Dendritic cell treated with granulocyte-macrophage colony-stimulating factor and Interleukin-4, amounts not matched to agents 40 ng/mL and 50 ng/mL, for 4 days (primary cell): ENCODE measurements around the gene SMURF2.
A peak's percentile ranks its signal among the peaks of the same experiment; 100 is the strongest.
"Not testable (repeated sequence)": the region's sequence is repeated elsewhere in the genome, so short reads cannot be mapped to it uniquely, and the experiment has no call there.

Source experiments
- H3K27ac Mint-ChIP-seq: one replicate; pipeline ENCODE4 v1.8.0; 2022; ENCODE audit warnings: mild to moderate bottlenecking, mixed read lengths
- H3K27me3 Mint-ChIP-seq: one replicate; pipeline ENCODE4 v1.8.0; 2022; ENCODE audit warnings: mild to moderate bottlenecking, mixed read lengths
- H3K36me3 Mint-ChIP-seq: one replicate; pipeline ENCODE4 v1.8.0; 2022; ENCODE audit warnings: low read depth, mixed read lengths
- H3K4me1 Mint-ChIP-seq: one replicate; pipeline ENCODE4 v1.8.0; 2022; ENCODE audit warnings: low read depth, mixed read lengths
- H3K4me3 Mint-ChIP-seq: one replicate; pipeline ENCODE4 v1.8.0; 2022; ENCODE audit warnings: mild to moderate bottlenecking, moderate library complexity, mixed read lengths
- H3K9me3 Mint-ChIP-seq: one replicate; pipeline ENCODE4 v1.8.0; 2022; ENCODE audit warnings: mixed read lengths
- intact Hi-C: fragments of 100-400 bp; cut with micrococcal nuclease; formaldehyde crosslinking; loops from one replicate; pipeline ENCODE4 v1.15.0; 2022

Gene SMURF2

DNA sequence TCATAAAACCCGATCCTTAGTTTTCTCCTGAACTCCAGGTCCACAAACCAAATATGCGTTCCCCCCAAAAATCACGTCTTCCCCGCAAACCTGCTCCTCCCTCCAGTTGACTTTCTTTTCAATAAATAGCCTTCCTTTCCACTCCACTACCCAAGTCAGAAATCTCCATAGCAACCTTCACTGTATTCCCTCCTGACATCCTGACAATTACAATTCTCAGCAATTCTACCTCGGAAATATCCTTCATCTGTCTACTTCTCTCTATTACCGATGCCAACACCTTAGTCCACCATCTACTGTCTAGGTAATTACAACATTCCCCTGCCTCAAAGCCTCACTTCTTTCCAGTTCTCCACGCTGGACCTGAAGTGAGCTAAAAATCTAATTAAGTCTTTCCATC, 50.7 kb downstream of the SMURF2 start:
- H3K4me1 Mint-ChIP-seq: peaks cover 35% of the 10 kb centered on the region
- H3K27me3 Mint-ChIP-seq: no peaks in the 10 kb centered on the region
- intact Hi-C loops: no loop called here
- no peaks in the 10 kb centered on the region for H3K36me3 Mint-ChIP-seq
- H3K4me3 Mint-ChIP-seq: no peak overlapping the region
- H3K27ac Mint-ChIP-seq: no peak overlapping the region
- no peaks in the 10 kb centered on the region for H3K9me3 Mint-ChIP-seq

DNA sequence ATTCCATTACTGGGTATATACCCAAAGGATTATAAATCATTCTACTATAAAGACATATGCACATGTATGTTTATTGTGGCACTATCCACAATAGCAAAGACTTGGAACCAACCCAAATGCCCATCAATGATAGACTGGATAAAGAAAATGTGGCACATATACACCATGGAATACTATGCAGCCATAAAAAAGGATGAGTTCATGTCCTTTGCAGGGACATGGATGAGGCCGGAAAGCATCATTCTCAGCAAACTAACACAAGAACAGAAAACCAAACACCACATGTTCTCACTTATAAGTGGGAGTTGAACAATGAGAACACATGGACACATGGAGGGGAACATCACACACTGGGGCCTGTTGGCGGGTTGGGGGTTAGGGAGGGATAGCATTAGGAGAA, 51.9 kb downstream of the SMURF2 start:
- H3K27ac Mint-ChIP-seq, H3K4me3 Mint-ChIP-seq, H3K27me3 Mint-ChIP-seq, H3K36me3 Mint-ChIP-seq, H3K9me3 Mint-ChIP-seq, intact Hi-C loops: not testable (repeated sequence)
- H3K4me1 Mint-ChIP-seq: peaks cover 34% of the 10 kb centered on the region

DNA sequence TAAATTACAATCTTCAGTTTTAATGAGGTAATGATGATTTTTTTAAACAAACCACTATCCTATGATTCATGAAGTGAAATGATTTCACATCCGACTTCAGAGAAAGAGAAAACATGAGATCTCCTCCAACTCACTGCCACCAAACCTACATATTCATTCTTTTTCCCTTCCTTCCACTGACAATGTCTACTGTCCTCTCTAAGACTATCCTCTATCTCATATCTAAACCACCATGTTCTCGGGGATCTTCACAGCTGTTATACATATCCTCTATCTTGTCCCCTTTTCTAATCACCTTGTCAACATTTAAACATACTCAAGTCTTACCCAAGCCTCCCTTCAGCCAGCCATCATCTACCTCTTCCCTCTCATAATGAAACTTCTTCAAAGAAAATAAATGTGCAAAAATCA, 53.5 kb downstream of the SMURF2 start:
- H3K27ac Mint-ChIP-seq: peak overlapping the region; percentile 24
- H3K4me3 Mint-ChIP-seq: no peak overlapping the region
- peaks cover 23% of the 10 kb centered on the region for H3K4me1 Mint-ChIP-seq
- no peaks in the 10 kb centered on the region for H3K9me3 Mint-ChIP-seq
- H3K27me3 Mint-ChIP-seq: no peaks in the 10 kb centered on the region
- intact Hi-C loops: no loop called here
- no peaks in the 10 kb centered on the region for H3K36me3 Mint-ChIP-seq

DNA sequence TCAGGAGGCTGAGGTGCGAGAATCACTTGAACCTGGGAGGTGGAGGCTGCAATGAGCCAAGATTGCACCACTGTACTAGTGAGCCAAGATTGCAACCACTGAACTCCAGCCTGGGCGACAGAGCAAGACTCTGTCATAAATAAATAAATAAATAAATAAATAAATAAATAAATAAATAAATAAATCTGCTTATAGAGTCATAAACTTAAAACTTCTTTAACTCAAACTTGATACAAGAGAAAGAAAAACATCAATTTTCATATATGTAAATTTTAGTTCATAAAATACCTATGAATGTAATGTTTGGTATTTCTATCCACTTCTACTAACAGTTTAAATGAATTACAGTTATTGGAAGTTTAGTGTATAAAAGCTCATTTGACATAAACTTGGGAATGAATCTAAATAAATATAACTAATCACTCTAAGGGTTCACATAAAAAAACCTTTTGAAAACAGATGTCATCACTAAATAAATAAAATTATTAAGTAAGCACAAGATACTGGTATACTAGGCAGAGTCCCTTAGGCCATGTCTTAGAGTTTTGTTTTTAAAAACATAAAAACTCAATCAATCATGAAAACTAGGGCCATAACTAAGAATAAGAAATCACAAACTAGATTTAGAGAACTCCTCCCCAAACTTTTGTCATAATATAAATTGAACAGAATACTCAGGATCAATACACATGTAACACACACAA, 54.1 kb downstream of the SMURF2 start:
- H3K9me3 Mint-ChIP-seq: no peaks in the 10 kb centered on the region
- H3K36me3 Mint-ChIP-seq: no peaks in the 10 kb centered on the region
- H3K27ac Mint-ChIP-seq: peak overlapping the region; percentile 24
- intact Hi-C loops: no loop called here
- no peak overlapping the region for H3K4me3 Mint-ChIP-seq
- peaks cover 18% of the 10 kb centered on the region for H3K4me1 Mint-ChIP-seq
- no peaks in the 10 kb centered on the region for H3K27me3 Mint-ChIP-seq

DNA sequence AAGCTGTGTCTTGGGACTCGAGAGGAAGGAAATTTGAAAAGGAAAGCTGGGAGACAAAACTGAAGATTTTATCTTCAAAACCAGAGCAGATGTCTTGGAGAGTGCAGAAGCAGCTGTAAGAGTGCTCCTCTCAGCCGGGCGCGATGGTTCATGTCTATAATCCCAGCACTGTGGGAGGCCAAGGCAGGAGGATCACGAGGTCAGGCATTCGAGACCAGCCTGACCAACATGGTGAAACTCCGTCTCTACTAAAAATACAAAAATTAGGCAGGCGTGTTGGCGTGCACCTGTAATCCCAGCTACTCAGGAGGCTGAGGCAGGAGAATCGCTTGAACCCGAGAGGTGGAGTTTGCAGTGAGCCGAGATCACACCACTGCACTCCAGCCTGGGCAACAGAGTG, 57.6 kb downstream of the SMURF2 start:
- intact Hi-C loops: loop anchor here (5.0 kb wide), 1 partner anchor 33 kb away; no protein-coding TSS in a partner anchor
- peaks cover 19% of the 10 kb centered on the region for H3K4me1 Mint-ChIP-seq
- not testable (repeated sequence) for H3K27ac Mint-ChIP-seq, H3K36me3 Mint-ChIP-seq, H3K4me3 Mint-ChIP-seq, H3K9me3 Mint-ChIP-seq, H3K27me3 Mint-ChIP-seq

DNA sequence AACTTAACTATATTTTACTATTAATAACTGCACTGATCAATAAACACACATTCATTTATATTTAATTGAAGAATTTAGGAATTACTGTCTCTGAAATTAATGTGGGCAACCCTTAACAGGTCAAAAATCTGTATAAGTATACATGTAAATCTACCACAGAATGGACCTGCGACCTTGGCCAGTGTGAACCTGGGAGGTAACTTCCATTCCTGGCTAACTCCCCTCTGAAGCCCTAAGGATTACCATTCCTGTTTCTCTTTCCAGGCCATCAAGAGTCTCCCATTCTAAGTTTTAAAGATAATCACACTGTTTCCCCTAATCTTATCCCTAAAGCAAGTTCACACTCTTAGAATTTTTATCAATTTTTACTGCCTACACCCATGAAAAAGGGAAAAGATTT, 58.1 kb downstream of the SMURF2 start:
- intact Hi-C loops: loop anchor here (5.0 kb wide), 1 partner anchor 33 kb away; no protein-coding TSS in a partner anchor

DNA sequence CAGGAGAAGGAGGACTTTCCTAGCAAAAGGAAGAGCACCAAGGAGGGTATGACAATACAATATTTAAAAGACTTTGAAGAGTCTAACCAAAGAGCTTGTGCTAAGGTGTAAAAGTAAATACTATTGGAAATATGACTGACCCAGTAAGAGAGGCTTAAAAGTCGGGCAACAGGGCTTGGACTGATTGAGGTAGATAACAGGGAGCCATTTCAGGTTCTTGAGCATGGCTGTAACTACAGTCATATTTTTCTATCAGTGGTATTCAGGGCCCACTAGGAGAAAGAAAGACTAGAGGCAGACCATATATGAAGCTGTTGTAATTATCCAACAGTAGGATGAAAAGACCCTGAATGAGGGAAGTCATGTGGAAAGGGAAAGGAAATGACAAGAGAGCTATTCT, 62.3 kb downstream of the SMURF2 start:
- intact Hi-C loops: loop anchor here (5.0 to 10.0 kb wide), 2 partner anchors 37 to 85 kb away; no protein-coding TSS in a partner anchor
- no peak overlapping the region for H3K4me3 Mint-ChIP-seq
- no peaks in the 10 kb centered on the region for H3K27me3 Mint-ChIP-seq
- H3K4me1 Mint-ChIP-seq: peaks cover 28% of the 10 kb centered on the region
- peaks cover 15% of the 10 kb centered on the region for H3K36me3 Mint-ChIP-seq
- H3K9me3 Mint-ChIP-seq: no peaks in the 10 kb centered on the region
- H3K27ac Mint-ChIP-seq: peak overlapping the region; percentile 45

More for the DNA sequence above, 58.1 kb downstream of the SMURF2 start:
- Mint-ChIP-seq H3K4me3 (no peak overlapping the region), H3K27ac (no peak overlapping the region), H3K36me3 (no peaks in the 10 kb centered on the region), H3K9me3 (no peaks in the 10 kb centered on the region), H3K4me1 (peaks cover 24% of the 10 kb centered on the region), H3K27me3 (no peaks in the 10 kb centered on the region)

DNA sequence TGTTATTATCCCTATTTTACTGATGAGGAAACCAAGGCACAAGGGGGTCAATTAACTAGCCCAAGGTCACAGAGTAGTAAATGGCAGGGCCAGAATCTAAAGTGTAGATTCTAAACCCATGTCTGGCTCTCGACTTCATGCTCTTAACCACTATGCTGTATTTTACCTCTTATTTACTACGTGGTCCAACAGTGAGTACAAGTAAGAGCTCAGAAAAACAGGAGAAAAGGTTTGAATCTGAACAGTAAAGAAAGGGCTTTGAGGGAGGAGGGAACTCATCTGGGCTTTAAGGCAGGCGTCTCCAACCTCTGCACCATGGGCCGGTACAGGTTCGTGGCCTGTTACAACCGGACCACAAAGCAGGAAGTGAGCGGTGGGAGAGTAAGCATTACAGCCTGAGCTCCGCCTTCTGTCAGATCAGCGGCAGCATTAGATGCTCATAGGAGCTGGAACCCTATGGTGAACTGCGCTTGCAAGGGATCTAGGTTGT, 62.9 kb downstream of the SMURF2 start:
- Mint-ChIP-seq H3K4me1 (peaks cover 23% of the 10 kb centered on the region), H3K27ac (peak overlapping the region; percentile 45), H3K9me3 (no peaks in the 10 kb centered on the region), H3K27me3 (no peaks in the 10 kb centered on the region), H3K4me3 (peak overlapping the region; percentile 23), H3K36me3 (peaks cover 20% of the 10 kb centered on the region)
- intact Hi-C loops: loop anchor here (10.0 kb wide), 1 partner anchor 84 kb away; no protein-coding TSS in a partner anchor

DNA sequence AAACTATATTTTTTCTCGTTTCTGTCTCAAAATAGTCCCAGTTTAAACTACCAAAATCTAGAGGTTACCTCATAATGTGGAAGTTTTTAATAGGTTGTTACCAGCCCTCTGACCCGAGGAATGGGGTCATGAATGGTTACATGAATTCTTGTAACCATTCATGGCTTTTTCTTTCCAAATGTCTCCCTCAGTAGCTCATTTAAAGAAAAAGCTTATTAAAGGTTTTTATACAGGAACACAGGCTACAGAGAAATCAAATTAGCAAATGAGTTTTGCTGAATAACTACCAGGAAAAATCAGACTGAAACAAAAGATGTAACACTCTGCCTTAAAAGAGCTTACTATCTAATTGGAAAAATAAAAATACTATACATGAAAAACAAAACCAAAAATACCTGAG, 63.4 kb downstream of the SMURF2 start:
- Mint-ChIP-seq H3K9me3 (no peaks in the 10 kb centered on the region), H3K4me3 (no peak overlapping the region), H3K36me3 (peaks cover 20% of the 10 kb centered on the region), H3K27me3 (no peaks in the 10 kb centered on the region), H3K27ac (no peak overlapping the region), H3K4me1 (peaks cover 22% of the 10 kb centered on the region)
- intact Hi-C loops: loop anchor here (10.0 kb wide), 1 partner anchor 84 kb away; no protein-coding TSS in a partner anchor

DNA sequence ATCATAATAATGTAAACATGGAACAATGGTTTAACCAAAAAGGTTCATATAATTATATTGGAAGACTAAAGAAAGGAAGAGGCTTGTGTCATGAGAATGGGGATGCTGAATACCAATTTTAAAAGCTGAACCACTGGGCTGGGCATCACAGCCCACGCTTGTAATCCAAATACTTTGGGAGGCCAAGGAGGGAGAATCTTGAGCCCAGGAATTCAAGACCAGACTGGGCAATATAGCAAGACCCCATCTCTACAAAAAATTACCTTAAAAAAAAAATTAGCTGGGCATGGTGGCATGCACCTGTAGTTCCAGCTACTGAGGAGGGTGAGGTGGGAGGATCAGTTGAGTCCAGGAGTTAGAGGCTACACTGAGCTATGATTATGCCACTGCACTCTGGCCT, 65.1 kb downstream of the SMURF2 start:
- H3K27me3 Mint-ChIP-seq: no peaks in the 10 kb centered on the region
- intact Hi-C loops: loop anchor here (10.0 kb wide), 1 partner anchor 82 kb away; no protein-coding TSS in a partner anchor
- no peaks in the 10 kb centered on the region for H3K9me3 Mint-ChIP-seq
- H3K36me3 Mint-ChIP-seq: peaks cover 29% of the 10 kb centered on the region
- no peak overlapping the region for H3K4me3 Mint-ChIP-seq
- H3K27ac Mint-ChIP-seq: no peak overlapping the region
- H3K4me1 Mint-ChIP-seq: peaks cover 22% of the 10 kb centered on the region

DNA sequence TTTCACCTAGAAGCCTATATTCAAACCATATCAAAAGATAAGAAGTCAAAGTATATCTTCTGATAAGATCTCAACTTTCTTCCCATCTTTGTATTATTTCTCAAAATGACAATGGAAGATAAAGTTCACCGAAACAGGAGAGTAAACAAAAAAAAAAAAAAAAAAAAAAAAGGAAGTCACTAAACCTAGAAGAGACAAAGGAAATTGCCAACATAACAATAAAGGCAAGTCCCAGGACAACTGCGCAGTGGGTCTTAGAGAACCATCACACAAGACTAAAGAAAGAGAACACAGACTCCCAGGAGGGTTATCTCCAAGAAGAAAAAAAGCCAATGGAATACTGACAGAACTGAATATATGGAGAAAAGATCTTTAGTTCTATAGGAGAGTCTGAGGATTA, 65.7 kb downstream of the SMURF2 start:
- Mint-ChIP-seq H3K36me3 (peaks cover 35% of the 10 kb centered on the region), H3K4me3 (no peak overlapping the region), H3K27ac (peak overlapping the region; percentile 30), H3K4me1 (peaks cover 22% of the 10 kb centered on the region), H3K27me3 (no peaks in the 10 kb centered on the region), H3K9me3 (no peaks in the 10 kb centered on the region)
- intact Hi-C loops: loop anchor here (10.0 kb wide), 1 partner anchor 82 kb away; no protein-coding TSS in a partner anchor

DNA sequence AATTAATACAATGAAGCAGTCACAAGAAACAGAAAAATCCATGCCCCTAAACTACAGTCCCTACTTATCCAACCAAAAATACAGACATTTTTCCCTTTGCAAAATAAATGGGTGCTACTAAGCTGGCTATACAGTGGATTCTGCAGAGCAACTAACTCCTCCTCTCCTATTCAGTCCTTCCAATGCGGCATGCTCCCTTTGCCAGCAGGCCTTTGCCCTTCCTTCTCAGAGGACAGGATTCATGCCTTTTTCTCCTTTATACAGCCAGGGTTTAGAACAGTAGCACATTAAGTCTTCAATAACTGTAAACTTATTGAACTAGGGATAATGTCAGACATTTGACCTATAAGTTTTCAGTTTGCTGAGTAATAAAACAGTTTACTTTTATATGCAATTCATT, 70.2 kb downstream of the SMURF2 start:
- no peaks in the 10 kb centered on the region for H3K9me3 Mint-ChIP-seq
- peaks cover 51% of the 10 kb centered on the region for H3K36me3 Mint-ChIP-seq
- H3K27ac Mint-ChIP-seq: no peak overlapping the region
- H3K27me3 Mint-ChIP-seq: no peaks in the 10 kb centered on the region
- H3K4me3 Mint-ChIP-seq: no peak overlapping the region
- peaks cover 9% of the 10 kb centered on the region for H3K4me1 Mint-ChIP-seq
- intact Hi-C loops: loop anchor here (10.0 kb wide), 1 partner anchor 77 kb away; no protein-coding TSS in a partner anchor

DNA sequence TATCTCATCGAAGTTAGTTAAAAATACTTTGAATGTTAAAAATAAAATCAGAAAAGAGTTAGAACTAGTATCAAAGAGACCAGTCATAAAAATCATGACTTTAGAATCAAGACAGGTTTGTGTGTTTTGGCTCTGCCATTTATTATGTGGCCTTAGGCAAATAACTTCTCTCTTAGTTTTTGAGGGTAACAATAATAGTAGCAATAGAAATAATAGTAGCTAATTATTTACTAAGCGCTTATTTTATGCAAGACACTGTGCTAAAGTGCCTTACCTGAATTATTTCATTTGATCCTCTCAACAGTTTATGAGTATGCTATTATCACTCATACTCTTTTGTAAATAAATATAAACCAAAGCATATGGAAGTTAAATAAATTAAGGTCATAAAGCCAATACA, 77.0 kb downstream of the SMURF2 start:
- H3K4me3 Mint-ChIP-seq: no peak overlapping the region
- H3K27me3 Mint-ChIP-seq: no peaks in the 10 kb centered on the region
- H3K9me3 Mint-ChIP-seq: no peaks in the 10 kb centered on the region
- H3K36me3 Mint-ChIP-seq: peaks cover 54% of the 10 kb centered on the region
- peaks cover 4% of the 10 kb centered on the region for H3K4me1 Mint-ChIP-seq
- no peak overlapping the region for H3K27ac Mint-ChIP-seq
- intact Hi-C loops: no loop called here

DNA sequence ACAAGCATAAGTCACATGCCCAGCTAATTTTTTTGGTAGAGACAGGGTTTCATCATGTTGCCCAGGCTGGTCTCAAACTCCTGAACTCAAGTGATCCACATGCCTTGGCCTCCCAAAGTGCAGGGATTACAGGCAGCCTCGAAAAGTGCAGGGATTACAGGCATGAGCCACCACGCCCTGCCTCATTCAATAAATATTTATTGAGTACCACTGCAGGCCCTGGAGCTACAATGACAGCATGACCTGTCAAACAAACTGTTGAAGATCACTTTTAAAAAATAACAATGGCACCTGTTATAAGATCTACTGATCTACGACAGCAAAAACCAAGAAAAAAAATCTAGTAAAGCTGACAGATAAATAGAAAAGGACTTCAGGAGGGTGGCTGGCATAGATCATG, 79.1 kb downstream of the SMURF2 start:
- H3K9me3 Mint-ChIP-seq: no peaks in the 10 kb centered on the region
- peaks cover 56% of the 10 kb centered on the region for H3K36me3 Mint-ChIP-seq
- no peaks in the 10 kb centered on the region for H3K27me3 Mint-ChIP-seq
- peaks cover 4% of the 10 kb centered on the region for H3K4me1 Mint-ChIP-seq
- no peak overlapping the region for H3K27ac Mint-ChIP-seq
- intact Hi-C loops: no loop called here
- H3K4me3 Mint-ChIP-seq: no peak overlapping the region
